ENCODE measurements around the gene CNTNAP5.

CNTNAP5 gene

GRCh38 chr2:124570872-124571271, 545.8 kb downstream of the CNTNAP5 start:
- no peaks in the 10 kb centered on the region; the same call in 1 of the 2 replicates for H3K4me1 ChIP-seq
- H3K4me3 ChIP-seq, result no peak overlapping the region
- no peaks in the 10 kb centered on the region for H3K9me3 ChIP-seq
- H3K36me3 ChIP-seq (replicated peaks), result no peaks in the 10 kb centered on the region
- DNase-seq (ENCODE audit: low spot score in 2 of 2), result no peak
- no peaks in the 10 kb centered on the region for H3K27me3 ChIP-seq (ENCODE audit: low read depth)
- in situ Hi-C loops (cut with MboI; ENCODE audit: low sequenced_read_pairs), result no loop called here

- no peaks in the 10 kb centered on the region for H3K27me3 ChIP-seq (ENCODE audit: low read depth)
- H3K4me3 ChIP-seq, result no peak overlapping the region
- DNase-seq (ENCODE audit: low spot score in 2 of 2), result no peak
- no peaks in the 10 kb centered on the region for H3K9me3 ChIP-seq
- in situ Hi-C loops (cut with MboI; ENCODE audit: low sequenced_read_pairs), result no loop called here
- no peaks in the 10 kb centered on the region; the same call in 1 of the 2 replicates for H3K4me1 ChIP-seq
- H3K36me3 ChIP-seq (replicated peaks), result no peaks in the 10 kb centered on the region
Measured at GRCh38 chr2:124571836-124572235, 546.7 kb downstream of the CNTNAP5 start.

- Histone ChIP-seq H3K4me1 (no peaks in the 10 kb centered on the region; the same call in 1 of the 2 replicates), H3K27me3 (ENCODE audit: low read depth) (no peaks in the 10 kb centered on the region), H3K9me3 (no peaks in the 10 kb centered on the region), H3K36me3 (replicated peaks) (no peaks in the 10 kb centered on the region), H3K4me3 (no peak overlapping the region)
- no peak for DNase-seq (ENCODE audit: low spot score in 2 of 2)
- in situ Hi-C loops (cut with MboI; ENCODE audit: low sequenced_read_pairs), result no loop called here
Measured at GRCh38 chr2:124572934-124573634, 548.0 kb downstream of the CNTNAP5 start.

- Histone ChIP-seq H3K9me3 (no peaks in the 10 kb centered on the region), H3K4me3 (no peak overlapping the region), H3K36me3 (replicated peaks) (no peaks in the 10 kb centered on the region), H3K27me3 (ENCODE audit: low read depth) (no peaks in the 10 kb centered on the region), H3K4me1 (no peaks in the 10 kb centered on the region; the same call in 1 of the 2 replicates)
- in situ Hi-C loops (cut with MboI; ENCODE audit: low sequenced_read_pairs), result no loop called here
- no peak for DNase-seq (ENCODE audit: low spot score in 2 of 2)
Measured at GRCh38 chr2:124575497-124575896, 550.4 kb downstream of the CNTNAP5 start.

GRCh38 chr2:124580263-124580662, 555.2 kb downstream of the CNTNAP5 start:
- Histone ChIP-seq H3K4me3 (no peak overlapping the region), H3K36me3 (replicated peaks) (no peaks in the 10 kb centered on the region), H3K9me3 (no peaks in the 10 kb centered on the region), H3K27me3 (ENCODE audit: low read depth) (no peaks in the 10 kb centered on the region), H3K4me1 (no peaks in the 10 kb centered on the region)
- no peak for DNase-seq (ENCODE audit: low spot score in 2 of 2)
- in situ Hi-C loops (cut with MboI; ENCODE audit: low sequenced_read_pairs), result no loop called here

GRCh38 chr2:124582387-124582786, 557.3 kb downstream of the CNTNAP5 start:
- no peaks in the 10 kb centered on the region for H3K36me3 ChIP-seq (replicated peaks)
- in situ Hi-C loops (cut with MboI; ENCODE audit: low sequenced_read_pairs), result no loop called here
- H3K27me3 ChIP-seq (ENCODE audit: low read depth), result no peaks in the 10 kb centered on the region
- H3K4me3 ChIP-seq, result no peak overlapping the region
- DNase-seq (ENCODE audit: low spot score in 2 of 2), result no peak
- H3K4me1 ChIP-seq, result no peaks in the 10 kb centered on the region
- H3K9me3 ChIP-seq, result no peaks in the 10 kb centered on the region

GRCh38 chr2:124584615-124585014, 559.5 kb downstream of the CNTNAP5 start:
- Histone ChIP-seq H3K9me3 (no peaks in the 10 kb centered on the region), H3K27me3 (ENCODE audit: low read depth) (no peaks in the 10 kb centered on the region), H3K4me3 (no peak overlapping the region), H3K4me1 (no peaks in the 10 kb centered on the region), H3K36me3 (replicated peaks) (no peaks in the 10 kb centered on the region)
- in situ Hi-C loops (cut with MboI; ENCODE audit: low sequenced_read_pairs), result no loop called here
- DNase-seq (ENCODE audit: low spot score in 2 of 2), result no peak

GRCh38 chr2:124585277-124585676, 560.2 kb downstream of the CNTNAP5 start:
- in situ Hi-C loops (cut with MboI; ENCODE audit: low sequenced_read_pairs), result no loop called here
- no peak overlapping the region for H3K4me3 ChIP-seq
- no peaks in the 10 kb centered on the region for H3K36me3 ChIP-seq (replicated peaks)
- H3K9me3 ChIP-seq, result no peaks in the 10 kb centered on the region
- no peak for DNase-seq (ENCODE audit: low spot score in 2 of 2)
- H3K4me1 ChIP-seq, result no peaks in the 10 kb centered on the region
- no peaks in the 10 kb centered on the region for H3K27me3 ChIP-seq (ENCODE audit: low read depth)

GRCh38 chr2:124586210-124586609, 561.1 kb downstream of the CNTNAP5 start:
- H3K27me3 ChIP-seq (ENCODE audit: low read depth), result no peaks in the 10 kb centered on the region
- no peak for DNase-seq (ENCODE audit: low spot score in 2 of 2)
- no peaks in the 10 kb centered on the region for H3K36me3 ChIP-seq (replicated peaks)
- H3K4me1 ChIP-seq, result no peaks in the 10 kb centered on the region
- in situ Hi-C loops (cut with MboI; ENCODE audit: low sequenced_read_pairs), result no loop called here
- no peaks in the 10 kb centered on the region for H3K9me3 ChIP-seq
- no peak overlapping the region for H3K4me3 ChIP-seq

GRCh38 chr2:124586835-124587234, 561.7 kb downstream of the CNTNAP5 start:
- H3K36me3 ChIP-seq (replicated peaks), result no peaks in the 10 kb centered on the region
- in situ Hi-C loops (cut with MboI; ENCODE audit: low sequenced_read_pairs), result no loop called here
- H3K27me3 ChIP-seq (ENCODE audit: low read depth), result no peaks in the 10 kb centered on the region
- H3K4me3 ChIP-seq, result no peak overlapping the region
- no peak for DNase-seq (ENCODE audit: low spot score in 2 of 2)
- no peaks in the 10 kb centered on the region for H3K4me1 ChIP-seq
- no peaks in the 10 kb centered on the region for H3K9me3 ChIP-seq

GRCh38 chr2:124589971-124590370, 564.9 kb downstream of the CNTNAP5 start:
- in situ Hi-C loops (cut with MboI; ENCODE audit: low sequenced_read_pairs), result no loop called here
- DNase-seq (ENCODE audit: low spot score in 2 of 2), result no peak
- Histone ChIP-seq H3K9me3 (no peaks in the 10 kb centered on the region), H3K4me3 (no peak overlapping the region), H3K4me1 (no peaks in the 10 kb centered on the region), H3K36me3 (replicated peaks) (no peaks in the 10 kb centered on the region), H3K27me3 (ENCODE audit: low read depth) (no peaks in the 10 kb centered on the region)

GRCh38 chr2:124602759-124603158, 577.7 kb downstream of the CNTNAP5 start:
- no peak overlapping the region for H3K4me3 ChIP-seq

GRCh38 chr2:124604940-124605339, 579.9 kb downstream of the CNTNAP5 start:
- Histone ChIP-seq H3K27me3 (ENCODE audit: low read depth) (no peaks in the 10 kb centered on the region), H3K4me1 (no peaks in the 10 kb centered on the region), H3K9me3 (no peaks in the 10 kb centered on the region), H3K36me3 (replicated peaks) (no peaks in the 10 kb centered on the region), H3K4me3 (no peak overlapping the region)
- in situ Hi-C loops (cut with MboI; ENCODE audit: low sequenced_read_pairs), result no loop called here
- no peak for DNase-seq (ENCODE audit: low spot score in 2 of 2)

More at GRCh38 chr2:124602759-124603158, 577.7 kb downstream of the CNTNAP5 start:
- no peaks in the 10 kb centered on the region for H3K9me3 ChIP-seq
- no peaks in the 10 kb centered on the region for H3K4me1 ChIP-seq
- no peak for DNase-seq (ENCODE audit: low spot score in 2 of 2)
- in situ Hi-C loops (cut with MboI; ENCODE audit: low sequenced_read_pairs), result no loop called here
- H3K27me3 ChIP-seq (ENCODE audit: low read depth), result no peaks in the 10 kb centered on the region
- H3K36me3 ChIP-seq (replicated peaks), result no peaks in the 10 kb centered on the region

- no peaks in the 10 kb centered on the region for H3K9me3 ChIP-seq
- H3K4me3 ChIP-seq, result no peak overlapping the region
- in situ Hi-C loops (cut with MboI; ENCODE audit: low sequenced_read_pairs), result no loop called here
- H3K36me3 ChIP-seq (replicated peaks), result no peaks in the 10 kb centered on the region
- DNase-seq (ENCODE audit: low spot score in 2 of 2), result no peak
- H3K27me3 ChIP-seq (ENCODE audit: low read depth), result no peaks in the 10 kb centered on the region
- H3K4me1 ChIP-seq, result no peaks in the 10 kb centered on the region
Measured at GRCh38 chr2:124607679-124608078, 582.6 kb downstream of the CNTNAP5 start.

GRCh38 chr2:124609667-124610066, 584.6 kb downstream of the CNTNAP5 start:
- H3K4me1 ChIP-seq, result no peaks in the 10 kb centered on the region
- in situ Hi-C loops (cut with MboI; ENCODE audit: low sequenced_read_pairs), result no loop called here
- no peak overlapping the region for H3K4me3 ChIP-seq
- no peaks in the 10 kb centered on the region for H3K9me3 ChIP-seq
- no peaks in the 10 kb centered on the region for H3K36me3 ChIP-seq (replicated peaks)
- no peaks in the 10 kb centered on the region for H3K27me3 ChIP-seq (ENCODE audit: low read depth)
- no peak for DNase-seq (ENCODE audit: low spot score in 2 of 2)
